Frontal cortex (tissue), 1 donor: ENCODE data around the gene DUSP2. TPM values are rescaled to one million over a fixed set of nuclear protein-coding genes. Genes with fewer than 3 reads are reported as not detected.

ENCODE experiments used
- total RNA-seq: library from RNA; depleted of rRNA; stranded (reverse); fragments of >200 nt; gene quantifications from one replicate; pipeline ENCODE4 v1.2.3, GENCODE V29; 2014

The DUSP2 gene
- total RNA-seq, 1 donor from 2014 or later = 4.5 TPM

Other genes starting within 250 kb of the DUSP2 start
- gene ANKRD36C, start 153.6 kb downstream of the DUSP2 start, total RNA-seq = 277 TPM
- 2.0 TPM for gene GPAT2, start 110.5 kb downstream of the DUSP2 start, total RNA-seq
- under 0.01 TPM for gene ADRA2B, start 28.9 kb downstream of the DUSP2 start, total RNA-seq
- gene ASTL, start 6.9 kb downstream of the DUSP2 start, total RNA-seq = not detected
- gene STARD7, start 63.4 kb upstream of the DUSP2 start, total RNA-seq = 174 TPM
- gene TMEM127, start 120.6 kb upstream of the DUSP2 start, total RNA-seq = 14.7 TPM
- gene CIAO1, start 120.8 kb upstream of the DUSP2 start, total RNA-seq = 74.6 TPM
- 41.6 TPM for gene SNRNP200, start 160.1 kb upstream of the DUSP2 start, total RNA-seq
- 4.9 TPM for gene ITPRIPL1, start 179.9 kb upstream of the DUSP2 start, total RNA-seq
- 2.4 TPM for gene NCAPH, start 190.3 kb upstream of the DUSP2 start, total RNA-seq